Right lobe of liver (tissue), 6 donors: ENCODE results near the gene KCND2. TPM values are rescaled to one million over a fixed set of nuclear protein-coding genes. Genes with fewer than 3 reads are reported as not detected.

ENCODE experiments used
- ATAC-seq, 4 donors: fragments of 200-7000 bp; cut with Tn5 transposase; one replicate each; pipeline ENCODE4 v1.9.1; 2020; ENCODE audit warnings: mild to moderate bottlenecking in 4 of 4, moderate library complexity in 4 of 4
- DNase-seq, 3 donors: peaks; one replicate each; pipeline ENCODE4 v3.0.0-alpha.2; 2020
- H3K27ac ChIP-seq, 3 donors: fragments of 200-600 bp; one replicate each; pipeline ENCODE4 v1.8.0; 2022
- H3K27me3 ChIP-seq, 2 donors: fragments of 200-600 bp; one replicate each; pipeline ENCODE4 v1.8.0; 2022
- H3K36me3 ChIP-seq, 4 donors: fragments of 200-600 bp; sonication (generic) in 1 of 4; one replicate each; pipeline versions ENCODE4 v1.5.1 to v1.8.0; 2017 to 2022; ENCODE audit warnings: control low read depth in 1 of 4
- H3K4me1 ChIP-seq, 4 donors: fragments of 200-600 bp; sonication (generic) in 1 of 4; one replicate each; pipeline versions ENCODE4 v1.5.1 to v1.8.0; 2017 to 2022; ENCODE audit warnings: control low read depth in 1 of 4
- H3K4me3 ChIP-seq, 3 donors: fragments of 200-600 bp; one replicate each; pipeline ENCODE4 v1.8.0; 2022
- H3K9me3 ChIP-seq, 4 donors: fragments of 200-600 bp; sonication (generic) in 1 of 4; one replicate each; pipeline versions ENCODE4 v1.5.1 to v1.8.0; 2017 to 2022; ENCODE audit warnings: control low read depth in 1 of 4
- CTCF ChIP-seq, 4 donors: fragments of 200-600 bp in 3 of 4; fragments of 450-650 bp in 1 of 4; IDR thresholded peaks; one replicate each; pipeline versions ENCODE4 v1.5.1 to v1.8.0; 2016 to 2022; ENCODE audit warnings: antibody characterized with exemption in 4 of 4, mild to moderate bottlenecking in 2 of 4
- POLR2A ChIP-seq: fragments of 450-650 bp; IDR thresholded peaks from one replicate; pipeline ENCODE4 v1.6.1; 2017; ENCODE audit warnings: antibody characterized with exemption, mild to moderate bottlenecking
- WGBS: methylation state at CpG from one replicate; pipeline ENCODE4 v1.1.6; 2018; ENCODE audit warnings: low coverage, low lambda C conversion rate; ENCODE audit not compliant: insufficient coverage; ENCODE audit errors: missing lambda C conversion rate; 5-methylcytosine and 5-hydroxymethylcytosine counted together
- intact Hi-C, 2 donors: fragments of 100-400 bp; cut with DNase I; formaldehyde crosslinking; loops; one replicate each; pipeline versions ENCODE4 v1.11.2 to v1.14.1; 2022
- total RNA-seq, 6 experiments: library from RNA; depleted of rRNA in 2 of 6; stranded (reverse); fragments of >200 nt in 2 of 6; fragmentation: NEBNext Ultra II Directional in 3 of 6; extraction: Animal tissue kit (Norgen Biotek cat#: 25700) in 3 of 6; gene quantifications; one replicate each; pipeline versions ENCODE4 v1.1.0 to v1.2.4, GENCODE V29; 2016 to 2023
- donor health status: DM: no; HTN: yes; CAD: no.
- donor health status: DM: no; HTN: no; CAD: no.
- donor health status: DM: no; HTN: no; CAD: no.
- donor health status: DM: no; HTN: yes; CAD: no.
- donor health status: DM: no; HTN: yes; CAD: no.

Gene KCND2
- total RNA-seq, 6 experiments from 2014 or later, result 0.04 to 0.49 TPM; not detected in 4

- intact Hi-C loops, result no loop called here
- H3K4me1 ChIP-seq, result no peaks in the 10 kb centered on the region
- no peaks in the 10 kb centered on the region for H3K9me3 ChIP-seq
- DNase-seq (no peak), ATAC-seq (no peak)
- no peak overlapping the region for H3K4me3 ChIP-seq
- 43% methylated on average over 4 of the region's 4 CpGs for WGBS
- TF ChIP-seq POLR2A (no peak), CTCF (IDR thresholded peaks at IDR 0.05) (no peak)
- H3K27me3 ChIP-seq, result no peaks in the 10 kb centered on the region
- no peaks in the 10 kb centered on the region for H3K36me3 ChIP-seq
- H3K27ac ChIP-seq, result no peak overlapping the region
These were observed 249.1 kb downstream of the KCND2 start for GRCh38 chr7:120521761-120522737.

- no peak for DNase-seq
- intact Hi-C loops, result no loop called here
- Histone ChIP-seq H3K36me3 (no peaks in the 10 kb centered on the region), H3K4me1 (no peaks in the 10 kb centered on the region), H3K27me3 (no peaks in the 10 kb centered on the region), H3K4me3 (no peak overlapping the region), H3K9me3 (no peaks in the 10 kb centered on the region), H3K27ac (no peak overlapping the region)
- 82% methylated on average over 7 of the region's 7 CpGs for WGBS
- ATAC-seq, result no peak
- no peak for TF ChIP-seq POLR2A
- TF ChIP-seq CTCF (IDR thresholded peaks at IDR 0.05), result no peak
These were observed 251.0 kb downstream of the KCND2 start for GRCh38 chr7:120523985-120524384.

GRCh38 chr7:120526902-120527509 is 254.0 kb downstream of the KCND2 start:
- TF ChIP-seq CTCF (IDR thresholded peaks at IDR 0.05), result no peak
- TF ChIP-seq POLR2A, result no peak
- H3K27ac ChIP-seq, result no peak overlapping the region
- intact Hi-C loops, result no loop called here
- 61% methylated on average over 5 of the region's 5 CpGs for WGBS
- no peaks in the 10 kb centered on the region for H3K36me3 ChIP-seq
- ATAC-seq (no peak), DNase-seq (no peak)
- no peak overlapping the region for H3K4me3 ChIP-seq
- H3K4me1 ChIP-seq, result no peaks in the 10 kb centered on the region
- H3K9me3 ChIP-seq, result no peaks in the 10 kb centered on the region
- no peaks in the 10 kb centered on the region for H3K27me3 ChIP-seq

- WGBS, result 71% methylated on average over 5 of the region's 5 CpGs
- intact Hi-C loops, result no loop called here
- ATAC-seq (no peak), DNase-seq (no peak)
- H3K4me3 ChIP-seq, result no peak overlapping the region
- no peaks in the 10 kb centered on the region for H3K27me3 ChIP-seq
- TF ChIP-seq POLR2A (no peak), CTCF (IDR thresholded peaks at IDR 0.05) (no peak)
- no peaks in the 10 kb centered on the region for H3K4me1 ChIP-seq
- H3K36me3 ChIP-seq, result no peaks in the 10 kb centered on the region
- H3K27ac ChIP-seq, result no peak overlapping the region
- H3K9me3 ChIP-seq, result no peaks in the 10 kb centered on the region
These were observed 256.8 kb downstream of the KCND2 start for GRCh38 chr7:120529736-120530135.
